GM19193 (cell line): ENCODE measurements around the gene OR13A1.

Source experiments
- POLR2A ChIP-seq: IDR thresholded peaks from 4 replicates; pipeline ENCODE4 v1.6.1; 2011; ENCODE audit not compliant: insufficient read depth, insufficient read length; ENCODE audit errors: extremely low read depth

OR13A1 gene

GRCh38 chr10:45315508-45315907, at the start of gene OR13A1:
Gene OR13A1 (minus strand): TSS chr10:45315608. CDS start chr10:45304422, 11,186 bp downstream.
- no peak for TF ChIP-seq POLR2A

- TF ChIP-seq POLR2A, result no peak
Observed at GRCh38 chr10:45355494-45355893, 40.1 kb upstream of the OR13A1 start.

GRCh38 chr10:45354261-45354660, 38.9 kb upstream of the OR13A1 start:
- no peak for TF ChIP-seq POLR2A

GRCh38 chr10:45353186-45353585, 37.8 kb upstream of the OR13A1 start:
- no peak for TF ChIP-seq POLR2A

- TF ChIP-seq POLR2A, result no peak
Observed at GRCh38 chr10:45339894-45340293, 24.5 kb upstream of the OR13A1 start.

- no peak for TF ChIP-seq POLR2A
Observed at GRCh38 chr10:45325116-45325515, 9.7 kb upstream of the OR13A1 start.

GRCh38 chr10:45319702-45320101, 4.3 kb upstream of the OR13A1 start:
- no peak for TF ChIP-seq POLR2A

- TF ChIP-seq POLR2A, result no peak
Observed at GRCh38 chr10:45313264-45313873, 2.0 kb downstream of the OR13A1 start.

- no peak for TF ChIP-seq POLR2A
Observed at GRCh38 chr10:45308707-45309106, 6.7 kb downstream of the OR13A1 start.

- no peak for TF ChIP-seq POLR2A
Observed at GRCh38 chr10:45302573-45302972, 12.8 kb downstream of the OR13A1 start.

GRCh38 chr10:45294681-45295080, 20.7 kb downstream of the OR13A1 start:
- TF ChIP-seq POLR2A, result no peak

GRCh38 chr10:45286980-45287379, 28.4 kb downstream of the OR13A1 start:
- no peak for TF ChIP-seq POLR2A

- no peak for TF ChIP-seq POLR2A
Observed at GRCh38 chr10:45282061-45282460, 33.3 kb downstream of the OR13A1 start.

GRCh38 chr10:45280113-45280760, 35.2 kb downstream of the OR13A1 start:
- TF ChIP-seq POLR2A, result no peak

GRCh38 chr10:45279682-45280081, 35.7 kb downstream of the OR13A1 start:
- TF ChIP-seq POLR2A, result no peak

GRCh38 chr10:45278860-45279498, 36.4 kb downstream of the OR13A1 start:
- no peak for TF ChIP-seq POLR2A
